Measurements from ENCODE around the gene EFCC1. TPM values are rescaled to one million over a fixed set of nuclear protein-coding genes. Genes with fewer than 3 reads are reported as not detected.

Gene EFCC1
- total RNA-seq, 4 donors from 2014 or later, result 0.22 to 2.1 (median 1.9) TPM

DNA sequence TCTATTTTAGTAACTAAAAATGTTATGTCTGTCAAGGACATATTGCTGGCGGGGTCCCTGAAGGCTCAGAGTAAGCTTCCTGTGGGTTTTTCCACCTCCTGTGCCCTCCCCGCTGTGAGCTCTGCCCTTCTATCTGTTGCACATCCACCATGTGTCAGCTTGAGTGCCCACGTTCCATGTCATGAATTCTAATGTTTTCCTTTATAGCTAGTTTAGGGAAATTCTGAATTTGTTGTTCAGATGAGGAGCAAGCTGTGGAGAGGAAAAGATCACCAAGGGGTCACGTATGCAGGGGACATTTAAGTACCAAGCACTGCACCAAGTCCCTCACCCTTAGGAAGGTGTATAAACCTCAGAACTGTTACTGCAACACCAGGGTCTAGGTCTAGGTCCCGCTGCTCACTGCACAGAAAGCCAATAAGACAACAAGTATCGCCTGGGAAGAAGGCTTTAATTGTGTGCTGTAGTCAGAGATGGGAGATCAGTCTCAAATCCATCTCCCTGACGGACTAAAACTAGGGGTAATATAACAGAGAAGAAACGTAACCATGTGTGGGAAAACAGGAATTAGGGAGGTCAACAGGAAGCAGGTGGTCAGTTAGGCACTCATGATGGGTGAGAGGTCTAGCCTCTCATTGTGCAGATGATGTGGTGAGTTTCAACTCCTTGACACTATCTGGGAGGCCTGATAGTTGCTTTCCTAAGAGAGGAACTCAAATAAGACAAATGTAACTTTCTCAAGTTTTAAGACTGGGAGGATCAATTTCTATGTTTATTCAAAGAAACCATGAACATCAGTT lies 69.2 kb downstream of the EFCC1 start:
- H3K9me3 ChIP-seq, result no peaks in the 10 kb centered on the region
- H3K27me3 ChIP-seq, result no peaks in the 10 kb centered on the region
- H3K4me3 ChIP-seq, result no peak overlapping the region
- WGBS, 2 donors, result 78 to 86% methylated on average over 8 of the region's 8 CpGs
- TF ChIP-seq POLR2A (IDR thresholded peaks at IDR 0.05) (no peak), EP300 (IDR thresholded peaks at IDR 0.05) (no peak)
- TF ChIP-seq, protein P1, sequence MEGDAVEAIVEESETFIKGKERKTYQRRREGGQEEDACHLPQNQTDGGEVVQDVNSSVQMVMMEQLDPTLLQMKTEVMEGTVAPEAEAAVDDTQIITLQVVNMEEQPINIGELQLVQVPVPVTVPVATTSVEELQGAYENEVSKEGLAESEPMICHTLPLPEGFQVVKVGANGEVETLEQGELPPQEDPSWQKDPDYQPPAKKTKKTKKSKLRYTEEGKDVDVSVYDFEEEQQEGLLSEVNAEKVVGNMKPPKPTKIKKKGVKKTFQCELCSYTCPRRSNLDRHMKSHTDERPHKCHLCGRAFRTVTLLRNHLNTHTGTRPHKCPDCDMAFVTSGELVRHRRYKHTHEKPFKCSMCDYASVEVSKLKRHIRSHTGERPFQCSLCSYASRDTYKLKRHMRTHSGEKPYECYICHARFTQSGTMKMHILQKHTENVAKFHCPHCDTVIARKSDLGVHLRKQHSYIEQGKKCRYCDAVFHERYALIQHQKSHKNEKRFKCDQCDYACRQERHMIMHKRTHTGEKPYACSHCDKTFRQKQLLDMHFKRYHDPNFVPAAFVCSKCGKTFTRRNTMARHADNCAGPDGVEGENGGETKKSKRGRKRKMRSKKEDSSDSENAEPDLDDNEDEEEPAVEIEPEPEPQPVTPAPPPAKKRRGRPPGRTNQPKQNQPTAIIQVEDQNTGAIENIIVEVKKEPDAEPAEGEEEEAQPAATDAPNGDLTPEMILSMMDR (IDR thresholded peaks at IDR 0.05), result no peak
- no peak for DNase-seq (ENCODE audit: low spot score in 2 of 2)
- H3K4me1 ChIP-seq, result peaks cover 0 to 11% (median 4%) of the 10 kb centered on the region in 4 donors
- no peaks in the 10 kb centered on the region for H3K36me3 ChIP-seq
- no peak overlapping the region for H3K27ac ChIP-seq

DNA sequence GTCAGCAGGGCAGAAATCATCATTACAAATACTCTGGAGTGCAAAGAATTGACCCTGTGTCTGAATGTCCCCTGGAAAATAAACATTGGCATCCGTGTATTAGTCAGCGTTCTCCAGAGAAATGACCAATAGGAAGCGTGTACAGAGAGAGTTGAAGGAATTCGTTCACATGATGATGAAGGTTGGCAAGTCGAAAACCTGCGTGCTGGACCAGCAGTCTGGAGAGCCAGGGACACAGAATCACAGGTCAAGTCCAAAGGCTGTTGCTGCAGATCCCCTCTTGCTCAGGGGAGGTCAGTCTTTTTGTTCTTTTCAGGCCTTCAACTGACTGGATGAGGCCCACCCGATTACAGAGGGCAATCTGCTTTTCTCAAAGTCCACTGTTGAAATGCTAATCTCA lies 76.1 kb downstream of the EFCC1 start:
- no peaks in the 10 kb centered on the region for H3K36me3 ChIP-seq
- WGBS, 2 donors, result 69 to 75% methylated on average over 7 of the region's 7 CpGs
- no peaks in the 10 kb centered on the region for H3K4me1 ChIP-seq
- H3K27me3 ChIP-seq, result no peaks in the 10 kb centered on the region
- no peak overlapping the region for H3K4me3 ChIP-seq
- no peak for DNase-seq (ENCODE audit: low spot score in 2 of 2)
- H3K9me3 ChIP-seq, result no peaks in the 10 kb centered on the region
- H3K27ac ChIP-seq, result no peak overlapping the region
- TF ChIP-seq POLR2A (IDR thresholded peaks at IDR 0.05), result no peak
- TF ChIP-seq, protein P1 (IDR thresholded peaks at IDR 0.05), result no peak
- TF ChIP-seq EP300 (IDR thresholded peaks at IDR 0.05), result no peak

DNA sequence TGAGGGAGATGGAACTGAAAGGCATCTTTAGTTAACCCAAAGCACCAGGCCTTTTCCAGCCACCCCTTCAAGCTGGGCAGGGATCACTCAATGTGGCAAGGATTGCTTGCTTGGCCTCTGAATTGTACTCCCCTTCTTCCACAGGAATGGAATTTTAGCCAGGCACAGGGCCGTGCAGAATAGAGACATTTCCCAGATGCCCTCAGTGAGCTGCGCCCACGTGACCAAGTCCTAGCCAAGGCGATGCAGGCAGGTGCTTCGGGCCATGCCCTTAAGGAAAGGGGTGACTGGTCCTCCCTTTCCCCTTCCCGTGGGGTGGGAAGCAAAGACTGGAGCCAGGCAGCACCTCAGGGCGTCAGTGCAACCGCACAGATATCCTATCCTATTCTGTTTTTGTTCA lies 77.4 kb downstream of the EFCC1 start:
- WGBS, 2 donors, result 81 to 85% methylated on average over 8 of the region's 8 CpGs
- TF ChIP-seq EP300 (IDR thresholded peaks at IDR 0.05) (no peak), POLR2A (IDR thresholded peaks at IDR 0.05) (no peak)
- TF ChIP-seq, protein P1 (IDR thresholded peaks at IDR 0.05), result no peak
- no peaks in the 10 kb centered on the region for H3K27me3 ChIP-seq
- H3K36me3 ChIP-seq, result no peaks in the 10 kb centered on the region
- no peaks in the 10 kb centered on the region for H3K9me3 ChIP-seq
- no peaks in the 10 kb centered on the region for H3K4me1 ChIP-seq
- H3K4me3 ChIP-seq, result no peak overlapping the region
- DNase-seq (ENCODE audit: low spot score in 2 of 2), result no peak
- no peak overlapping the region for H3K27ac ChIP-seq

DNA sequence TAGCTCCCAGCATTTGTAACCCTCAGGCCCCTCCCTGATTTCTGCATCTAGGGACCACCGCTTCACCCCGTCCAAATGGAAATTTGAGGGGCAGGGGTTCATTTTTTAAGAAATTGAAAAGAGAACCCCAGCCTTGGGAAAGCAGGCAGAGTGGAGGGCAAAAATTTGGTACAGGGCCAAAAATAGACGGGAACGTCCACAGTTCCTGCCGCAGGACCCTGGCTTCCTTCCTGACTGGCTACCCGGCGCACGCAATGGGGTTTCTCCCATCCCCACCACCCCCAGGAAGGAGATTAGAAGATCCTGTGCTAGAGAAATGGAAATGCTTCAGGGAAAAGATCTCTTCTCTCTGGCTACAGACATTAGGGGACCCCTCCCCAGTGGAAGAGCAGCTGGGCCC lies 80.4 kb downstream of the EFCC1 start:
- Histone ChIP-seq H3K27me3 (no peaks in the 10 kb centered on the region), H3K36me3 (no peaks in the 10 kb centered on the region), H3K4me3 (no peak overlapping the region), H3K4me1 (peaks cover 0 to 3% (median 0%) of the 10 kb centered on the region in 4 donors), H3K9me3 (no peaks in the 10 kb centered on the region), H3K27ac (no peak overlapping the region)
- TF ChIP-seq, protein P1 (IDR thresholded peaks at IDR 0.05), result no peak
- TF ChIP-seq EP300 (IDR thresholded peaks at IDR 0.05) (no peak), POLR2A (IDR thresholded peaks at IDR 0.05) (no peak)
- no peak for DNase-seq (ENCODE audit: low spot score in 2 of 2)
- WGBS, 2 donors, result 75 to 78% methylated on average over 8 of the region's 8 CpGs

DNA sequence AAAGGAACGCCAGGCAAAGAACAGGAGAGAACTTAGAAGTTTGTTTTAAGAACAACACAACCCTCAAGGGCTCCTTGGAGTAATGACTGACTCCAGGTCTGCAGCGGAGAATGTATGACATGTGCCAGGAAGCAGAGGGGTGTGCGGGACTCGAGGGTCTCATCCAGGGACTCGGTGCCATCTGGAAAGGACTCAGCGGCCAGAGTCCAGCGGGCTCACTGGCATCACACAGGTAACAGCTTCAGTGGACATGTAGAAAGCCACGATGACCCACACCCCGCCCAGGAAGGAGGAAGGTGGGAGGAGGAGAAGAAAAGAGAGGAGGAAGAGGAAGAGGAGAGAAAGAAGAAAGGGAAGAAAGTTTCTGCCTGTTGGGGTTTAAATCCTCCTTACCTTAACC lies 80.9 kb downstream of the EFCC1 start:
- WGBS, 2 donors, result 79 to 81% methylated on average over 9 of the region's 9 CpGs
- no peak overlapping the region for H3K4me3 ChIP-seq
- TF ChIP-seq EP300 (IDR thresholded peaks at IDR 0.05), result no peak
- H3K36me3 ChIP-seq, result no peaks in the 10 kb centered on the region
- no peak for DNase-seq (ENCODE audit: low spot score in 2 of 2)
- no peaks in the 10 kb centered on the region for H3K27me3 ChIP-seq
- no peaks in the 10 kb centered on the region for H3K9me3 ChIP-seq
- peaks cover 0 to 8% (median 0%) of the 10 kb centered on the region in 4 donors for H3K4me1 ChIP-seq
- H3K27ac ChIP-seq, result no peak overlapping the region

Measured in tibial nerve (tissue), 4 donors.